HEK293 (cell line): ENCODE data around the gene PTPN12.

Experiments used
- CTCF ChIP-seq: fragments of 450-650 bp; formaldehyde crosslinking; IDR thresholded peaks from 2 replicates; pipeline ENCODE4 v1.5.1; 2016; ENCODE audit warnings: missing biosample characterization, missing genetic modification characterization
- GFI1B ChIP-seq: fragments of 450-650 bp; formaldehyde crosslinking; IDR thresholded peaks from 2 replicates; pipeline ENCODE4 v1.5.1; 2016; ENCODE audit warnings: missing biosample characterization, missing genetic modification characterization
- REST ChIP-seq: fragments of 450-650 bp; formaldehyde crosslinking; IDR thresholded peaks from 2 replicates; pipeline ENCODE4 v1.5.1; 2016; ENCODE audit warnings: missing biosample characterization, missing genetic modification characterization
- ZBTB7A ChIP-seq: fragments of 450-650 bp; formaldehyde crosslinking; IDR thresholded peaks from 2 replicates; pipeline ENCODE4 v1.5.1; 2016; ENCODE audit warnings: low read depth, missing biosample characterization, missing genetic modification characterization
- ZNF585B ChIP-seq: fragments of 450-650 bp; formaldehyde crosslinking; IDR thresholded peaks from 2 replicates; pipeline ENCODE4 v1.5.1; 2016; ENCODE audit warnings: missing biosample characterization, missing genetic modification characterization
- ZNF768 ChIP-seq: fragments of 450-650 bp; formaldehyde crosslinking; IDR thresholded peaks from 2 replicates; pipeline ENCODE4 v1.5.1; 2018; ENCODE audit warnings: missing biosample characterization, mild to moderate bottlenecking, missing genetic modification characterization
- ZSCAN16 ChIP-seq: fragments of 450-650 bp; formaldehyde crosslinking; IDR thresholded peaks from 2 replicates; pipeline ENCODE4 v1.5.1; 2016; ENCODE audit warnings: missing biosample characterization, missing genetic modification characterization

GRCh38 chr7:77679608-77680007, 142.5 kb downstream of the PTPN12 start:
- TF ChIP-seq REST (tag by site-specific recombination) (no peak), GFI1B (tag by site-specific recombination) (no peak), ZNF585B (tag by site-specific recombination) (no peak), CTCF (tag by site-specific recombination) (no peak), ZSCAN16 (tag by site-specific recombination) (no peak), ZNF768 (tag by site-specific recombination) (no peak), ZBTB7A (no peak)
